H1 (cell line): ENCODE measurements around the gene TMX2. TPM values are rescaled to one million over a fixed set of nuclear protein-coding genes. Genes with fewer than 3 reads are reported as not detected.

Experiments
- CTCF ChIA-PET: fragments of 300-600 bp; sonication (Branson Sonifier 250); formaldehyde crosslinking; loops from one replicate; lab custom pipeline; 2021; ENCODE audit not compliant: partially characterized antibody; lab: Charles Lee
- POLR2A ChIA-PET: fragments of 300-600 bp; sonication (Branson Sonifier 250); formaldehyde crosslinking; loops from one replicate; lab custom pipeline; 2021; ENCODE audit warnings: inconsistent platforms; ENCODE audit not compliant: partially characterized antibody; lab: Charles Lee
- DNase-seq, 2 experiments: peaks; one replicate each; pipeline versions ENCODE4 v3.0.0 to v3.0.0-alpha.2; 2010 to 2022; ENCODE audit warnings: low spot score in 2 of 2, low read depth in 1 of 2, mixed read lengths in 1 of 2
- FAIRE-seq: peaks from 2 replicates; lab custom pipeline; 2011; peaks lifted over from hg19 to GRCh38; lab: Jason Lieb, UNC
- H2AFZ ChIP-seq: 2 replicates; pipeline ENCODE4 v1.8.1; 2012; ENCODE audit warnings: low read length, inconsistent platforms
- H2AK5ac ChIP-seq: 2 replicates; pipeline ENCODE4 v1.6.1; 2013; ENCODE audit warnings: low read depth, low read length
- H2BK120ac ChIP-seq: replicated peaks from 2 replicates; pipeline ENCODE3; 2013; ENCODE audit warnings: low read depth, low read length, inconsistent platforms
- H2BK12ac ChIP-seq: 2 replicates; pipeline ENCODE4 v1.6.1; 2013; ENCODE audit warnings: low read depth, low read length
- H2BK15ac ChIP-seq: 2 replicates; pipeline ENCODE4 v1.6.1; 2013; ENCODE audit warnings: low read length
- H2BK20ac ChIP-seq: 2 replicates; pipeline ENCODE4 v1.6.1; 2013; ENCODE audit warnings: low read length
- H2BK5ac ChIP-seq: 2 replicates; pipeline ENCODE4 v1.6.1; 2013; ENCODE audit warnings: low read depth, low read length
- H3K14ac ChIP-seq: 2 replicates; pipeline ENCODE4 v1.6.1; 2013; ENCODE audit warnings: inconsistent platforms; ENCODE audit not compliant: insufficient read length
- H3K18ac ChIP-seq: 2 replicates; pipeline ENCODE4 v1.6.1; 2013; ENCODE audit warnings: low read length; ENCODE audit errors: extremely low read depth
- H3K23ac ChIP-seq: 2 replicates; pipeline ENCODE4 v1.6.1; 2013; ENCODE audit warnings: inconsistent platforms; ENCODE audit not compliant: insufficient read length
- H3K23me2 ChIP-seq: 2 replicates; pipeline ENCODE4 v1.6.1; 2013; ENCODE audit warnings: low read depth, low read length
- H3K27ac ChIP-seq: 2 replicates; pipeline ENCODE4 v1.6.1; 2011; ENCODE audit warnings: low read depth, low read length, inconsistent platforms
- H3K27me3 ChIP-seq, 4 experiments: replicated peaks in 1 of 4; 1 replicate in 1 of 4; 2 replicates in 3 of 4; pipeline versions ENCODE4 v1.6.1 to v1.8.1; 2011 to 2013; ENCODE audit warnings: low read length in 3 of 4, mild to moderate bottlenecking in 3 of 4, inconsistent platforms in 2 of 4, mixed read lengths in 2 of 4, moderate library complexity in 1 of 4; ENCODE audit not compliant: control insufficient read depth in 3 of 4, insufficient read depth in 3 of 4; ENCODE audit errors: extremely low read depth in 1 of 4
- H3K36me3 ChIP-seq, 4 experiments: 2 replicates each; pipeline versions ENCODE4 v1.6.1 to v1.8.1; 2011 to 2013; ENCODE audit warnings: mild to moderate bottlenecking in 4 of 4, low read length in 3 of 4, moderate library complexity in 2 of 4, control low read depth in 1 of 4, inconsistent platforms in 1 of 4; ENCODE audit not compliant: insufficient read depth in 4 of 4, control insufficient read depth in 2 of 4
- H3K4ac ChIP-seq: replicated peaks from 2 replicates; pipeline ENCODE3; 2013; ENCODE audit warnings: low read length, low read depth, mixed read lengths, inconsistent platforms; ENCODE audit not compliant: insufficient read length
- H3K4me1 ChIP-seq, 4 experiments: replicated peaks in 1 of 4; 1 replicate in 1 of 4; 2 replicates in 3 of 4; pipeline versions ENCODE4 v1.6.1 to v1.8.1; 2011 to 2013; ENCODE audit warnings: low read length in 3 of 4, inconsistent platforms in 2 of 4, mixed read lengths in 1 of 4; ENCODE audit not compliant: insufficient read depth in 4 of 4, control insufficient read depth in 3 of 4
- H3K4me2 ChIP-seq, 2 experiments: 2 replicates each; pipeline versions ENCODE4 v1.6.1 to v1.8.1; 2011 to 2013; ENCODE audit warnings: low read depth in 2 of 2, low read length in 2 of 2, control low read depth in 1 of 2, inconsistent platforms in 1 of 2, mild to moderate bottlenecking in 1 of 2; ENCODE audit not compliant: insufficient read depth in 1 of 2
- H3K4me3 ChIP-seq, 4 experiments: fragments of 200-600, 300-600 bp in 1 of 4; sonication (generic), shearing (Covaris generic), sonication (Bioruptor Twin) in 1 of 4; 2 replicates each; pipeline versions ENCODE4 v1.5.1 to v1.8.1; 2011 to 2016; ENCODE audit warnings: low read length in 4 of 4, low read depth in 3 of 4, control low read depth in 2 of 4, inconsistent platforms in 2 of 4, mild to moderate bottlenecking in 2 of 4, mixed read lengths in 1 of 4, moderate library complexity in 1 of 4; ENCODE audit not compliant: insufficient read depth in 2 of 4; ENCODE audit errors: extremely low read depth in 1 of 4
- H3K56ac ChIP-seq: replicated peaks from 2 replicates; pipeline ENCODE3; 2013; ENCODE audit warnings: low read depth, mild to moderate bottlenecking, mixed read lengths, low read length, inconsistent platforms; ENCODE audit not compliant: insufficient read length
- H3K79me1 ChIP-seq: 2 replicates; pipeline ENCODE4 v1.6.1; 2013; ENCODE audit warnings: low read depth, low read length, control low read depth
- H3K79me2 ChIP-seq, 2 experiments: 2 replicates each; pipeline versions ENCODE4 v1.6.1 to v1.8.1; 2012 to 2013; ENCODE audit warnings: low read length in 2 of 2, mild to moderate bottlenecking in 2 of 2, inconsistent platforms in 1 of 2; ENCODE audit not compliant: insufficient read depth in 2 of 2, control insufficient read depth in 1 of 2
- H3K9ac ChIP-seq, 4 experiments: replicated peaks in 1 of 4; 1 replicate in 1 of 4; 2 replicates in 3 of 4; pipeline versions ENCODE4 v1.6.1 to v1.8.1; 2011 to 2013; ENCODE audit warnings: low read depth in 3 of 4, low read length in 3 of 4, control low read depth in 2 of 4, mild to moderate bottlenecking in 2 of 4, moderate library complexity in 2 of 4, inconsistent platforms in 1 of 4; ENCODE audit errors: extremely low read depth in 1 of 4
- H3K9me3 ChIP-seq, 2 experiments: 2 replicates each; pipeline versions ENCODE4 v1.6.1 to v1.8.1; 2012 to 2013; ENCODE audit warnings: mild to moderate bottlenecking in 2 of 2, moderate library complexity in 2 of 2, control low read depth in 1 of 2, inconsistent platforms in 1 of 2, low read depth in 1 of 2, low read length in 1 of 2, mixed read lengths in 1 of 2; ENCODE audit not compliant: insufficient read depth in 2 of 2
- H4K20me1 ChIP-seq, 2 experiments: replicated peaks in 1 of 2; 2 replicates each; pipeline versions ENCODE3 to v1.8.1; 2011 to 2013; ENCODE audit warnings: inconsistent platforms in 2 of 2, low read length in 2 of 2, mild to moderate bottlenecking in 1 of 2; ENCODE audit not compliant: insufficient read depth in 2 of 2, control insufficient read depth in 1 of 2
- H4K5ac ChIP-seq: 2 replicates; pipeline ENCODE4 v1.6.1; 2013; ENCODE audit warnings: low read length, low read depth, mixed read lengths, inconsistent platforms; ENCODE audit not compliant: insufficient read length
- H4K8ac ChIP-seq: 2 replicates; pipeline ENCODE4 v1.8.0; 2013; ENCODE audit warnings: mild to moderate bottlenecking, moderate library complexity, low read length, inconsistent platforms; ENCODE audit not compliant: insufficient read depth; ENCODE audit errors: extremely low read depth
- H4K91ac ChIP-seq: replicated peaks from 2 replicates; pipeline ENCODE3; 2013; ENCODE audit warnings: low read length, mixed read lengths, inconsistent platforms; ENCODE audit not compliant: insufficient read length
- CBX5 ChIP-seq: fragments of 300-800, 300-1000 bp; sonication (generic); IDR thresholded peaks from 2 replicates; pipeline ENCODE4 v1.7.1; 2016; ENCODE audit warnings: antibody characterized with exemption, low read length, low read depth
- EGR1 ChIP-seq: IDR thresholded peaks from 2 replicates; pipeline ENCODE4 v1.6.1; 2011; ENCODE audit warnings: low read depth, low read length, borderline replicate concordance
- EZH2 ChIP-seq: fragments of 200-600 bp; sonication (generic); IDR thresholded peaks from 2 replicates; pipeline ENCODE4 v1.7.1; 2012; ENCODE audit warnings: low read depth, mild to moderate bottlenecking, moderate library complexity, low read length, inconsistent platforms; ENCODE audit not compliant: severe bottlenecking
- POLR2A ChIP-seq, 2 experiments: IDR thresholded peaks; 1 replicate in 1 of 2; 2 replicates in 1 of 2; pipeline ENCODE4 v1.6.1; 2011; ENCODE audit warnings: low read depth in 2 of 2, low read length in 2 of 2, mild to moderate bottlenecking in 2 of 2; ENCODE audit errors: control extremely low read depth in 1 of 2
- POLR2AphosphoS5 ChIP-seq: IDR thresholded peaks from 2 replicates; pipeline ENCODE4 v1.6.1; 2011; ENCODE audit warnings: low read depth, low read length
- SIX5 ChIP-seq: IDR thresholded peaks from 2 replicates; pipeline ENCODE4 v1.6.1; 2011; ENCODE audit warnings: mild to moderate bottlenecking, low read depth, low read length
- TEAD4 ChIP-seq: IDR thresholded peaks from 2 replicates; pipeline ENCODE4 v1.6.1; 2012; ENCODE audit warnings: low read depth, low read length, inconsistent platforms, mixed read lengths
- WGBS, 2 experiments: shearing (Covaris generic) in 1 of 2; methylation state at CpG; one replicate each; pipeline versions ENCODE4 v1.1.6 to v1.1.7; 2013 to 2015; ENCODE audit warnings: low lambda C conversion rate in 2 of 2, mixed read lengths in 2 of 2, inconsistent platforms in 1 of 2, low coverage in 1 of 2, missing lambda C conversion rate in 1 of 2; ENCODE audit not compliant: insufficient replicate concordance in 2 of 2, insufficient coverage in 1 of 2, insufficient read length in 1 of 2; ENCODE audit errors: extremely low coverage in 1 of 2, missing lambda C conversion rate in 1 of 2; 5-methylcytosine and 5-hydroxymethylcytosine counted together
- polyA plus RNA-seq, 7 experiments: library from polyadenylated mRNA; depleted of rRNA in 3 of 7; stranded (reverse) in 5 of 7; unstranded in 2 of 7; fragments of >200 nt in 5 of 7; fragments of 200-250 nt in 2 of 7; gene quantifications; 1 replicate in 5 of 7; 2 replicates in 1 of 7; 4 replicates in 1 of 7; pipeline versions ENCODE4 v1.2.1 to v1.2.3, GENCODE V29; 2011 to 2013; ENCODE audit warnings: missing spikeins in 2 of 7, mixed read lengths in 2 of 7
- total RNA-seq: library from RNA; stranded (reverse); fragmentation: NEBNext Ultra II Directional; extraction: Animal tissue kit (Norgen Biotek cat#: 25700); gene quantifications from 2 replicates; pipeline ENCODE4 v1.2.1, GENCODE V29; 2021
- TF ChIP-seq, protein P1 (sequence below): IDR thresholded peaks from 2 replicates; pipeline ENCODE4 v1.6.1; 2011; ENCODE audit warnings: low read depth, mild to moderate bottlenecking, low read length; ENCODE audit not compliant: insufficient read depth
- TF ChIP-seq, protein P2 (sequence below): IDR thresholded peaks from 2 replicates; pipeline ENCODE4 v1.6.1; 2012; ENCODE audit warnings: inconsistent platforms

TMX2 gene
- total and polyA plus RNA-seq, 2 of the 8 experiments (the other 6 are each of a cell fraction or from before 2014, with no cell fraction given), result 70.4 to 100.0 TPM

DNA sequence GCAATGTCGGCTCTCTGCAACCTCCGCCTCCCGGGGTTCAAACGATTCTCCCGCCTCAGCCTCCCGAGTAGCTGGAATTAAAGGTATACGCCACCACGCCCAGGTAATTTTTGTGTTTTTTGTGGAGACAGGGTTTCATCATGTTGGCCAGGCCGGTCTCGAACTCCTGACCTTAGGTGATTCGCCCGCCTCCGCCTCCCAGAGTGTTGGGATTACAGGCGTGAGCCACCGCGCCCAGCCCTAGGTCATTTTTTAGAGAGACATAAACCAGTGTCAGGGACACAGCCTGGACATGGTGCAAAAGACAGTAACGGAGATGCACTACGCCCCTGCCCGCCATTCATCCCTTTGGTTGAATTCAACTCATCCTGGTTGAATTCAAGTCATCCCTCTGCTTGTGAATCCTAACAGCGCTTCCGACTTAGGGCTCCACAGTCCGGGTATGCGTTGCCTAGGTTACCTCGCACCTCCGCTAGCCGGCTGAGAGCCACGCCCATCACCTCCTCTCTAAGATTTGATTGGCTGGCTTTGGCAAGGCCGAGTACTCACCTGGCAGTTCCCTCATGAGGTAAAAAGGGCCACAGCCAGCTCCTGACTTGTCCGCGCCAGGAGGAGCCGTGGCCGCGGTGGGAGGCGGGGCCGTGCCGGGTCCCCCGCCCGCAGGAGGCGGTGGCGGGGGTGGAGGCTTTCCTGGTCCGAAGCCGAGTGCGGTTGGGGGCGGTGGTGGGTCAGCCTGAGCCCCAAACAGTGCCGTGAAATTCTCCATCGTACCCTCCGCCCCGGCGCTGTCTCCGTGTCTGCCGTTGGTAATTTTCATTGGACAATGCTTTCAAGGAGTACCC is 758 bp upstream of the TMX2 start, which contains the start of gene MED19:
TSS of gene MED19 (minus strand) at position 802 of the 842 bp plus-strand sequence. CDS start at position 766, 36 bp downstream.
- Histone ChIP-seq H3K18ac (peak within 1 kb of the TSS; percentile 82), H4K91ac (peak within 1 kb of the TSS; percentile 94), H4K5ac (peak within 1 kb of the TSS; percentile 82), H3K9ac (peak within 1 kb of the TSS; percentile 83 to 97 (median 94)), H4K20me1 (peaks cover 0 to 5% of the 10 kb centered on the region in 2 experiments), H2BK5ac (peak within 1 kb of the TSS; percentile 94), H3K56ac (peak within 1 kb of the TSS; percentile 73), H3K79me2 (peaks cover 22 to 45% of the 10 kb centered on the region in 2 experiments), H3K4ac (peak within 1 kb of the TSS; percentile 73), H2AK5ac (peak within 1 kb of the TSS; percentile 29; the same call in 1 of the 2 replicates), H3K4me2 (peak within 1 kb of the TSS; percentile 60 to 75), H2AFZ (peak within 1 kb of the TSS; percentile 51), H3K23ac (no peak within 1 kb of the TSS), H3K27ac (peak within 1 kb of the TSS; percentile 94), H2BK120ac (no peak within 1 kb of the TSS), H2BK15ac (0 out of 2 replicates have a peak within 1 kb of the TSS, but pooled peaks have one; percentile 13), H3K23me2 (peaks cover 9% of the 10 kb centered on the region), H3K4me1 (peaks cover 0 to 4% (median 0%) of the 10 kb centered on the region in 4 experiments; a peak in 1 of 7 replicates), H3K36me3 (peaks cover 0 to under 1% (median 0%) of the 10 kb centered on the region in 4 experiments; a peak in 1 of 8 replicates), H3K14ac (no peak within 1 kb of the TSS), H4K8ac (peak within 1 kb of the TSS; percentile 98; the same call in 1 of the 2 replicates), H3K27me3 (no peaks in the 10 kb centered on the region), H3K4me3 (peak within 1 kb of the TSS; percentile 91 to 100 (median 98)), H2BK12ac (peak within 1 kb of the TSS; percentile 64; the same call in 1 of the 2 replicates), H2BK20ac (no peak within 1 kb of the TSS), H3K79me1 (peaks cover 2% of the 10 kb centered on the region; the same call in 1 of the 2 replicates), H3K9me3 (no peaks in the 10 kb centered on the region; a peak in 1 of 4 replicates)
- ChIA-PET CTCF (interaction anchor here (0.7 to 2.2 kb wide), 2 partner anchors 89 to 237 kb away, joined by 3 to 7 read pairs; no protein-coding TSS in a partner anchor), POLR2A (interaction anchor here (0.6 to 4.3 kb wide), 29 partner anchors 9 to 283 kb away, joined by 3 to 27 read pairs (median 3); partner anchors contain the start of genes SELENOH and SMTNL1)
- peak; percentile 24 for FAIRE-seq
- WGBS, 2 experiments, result 14% methylated on average over 51 of the region's 51 CpGs; no CpG with 5 or more reads in 1 of the 2 experiments
- peak; percentile 84 to 92 for DNase-seq
- TF ChIP-seq EGR1, result no peak
- TF ChIP-seq, protein P1, sequence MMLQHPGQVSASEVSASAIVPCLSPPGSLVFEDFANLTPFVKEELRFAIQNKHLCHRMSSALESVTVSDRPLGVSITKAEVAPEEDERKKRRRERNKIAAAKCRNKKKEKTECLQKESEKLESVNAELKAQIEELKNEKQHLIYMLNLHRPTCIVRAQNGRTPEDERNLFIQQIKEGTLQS, result no peak
- peak in 1 of 2 experiments; percentile 89; a peak in 2 of 3 replicates for TF ChIP-seq POLR2A (IDR thresholded peaks at IDR 0.05; ENCODE audit: control extremely low read depth in 1 of 2, low read depth in 2 of 2, low read length in 2 of 2)
- TF ChIP-seq, protein P2, sequence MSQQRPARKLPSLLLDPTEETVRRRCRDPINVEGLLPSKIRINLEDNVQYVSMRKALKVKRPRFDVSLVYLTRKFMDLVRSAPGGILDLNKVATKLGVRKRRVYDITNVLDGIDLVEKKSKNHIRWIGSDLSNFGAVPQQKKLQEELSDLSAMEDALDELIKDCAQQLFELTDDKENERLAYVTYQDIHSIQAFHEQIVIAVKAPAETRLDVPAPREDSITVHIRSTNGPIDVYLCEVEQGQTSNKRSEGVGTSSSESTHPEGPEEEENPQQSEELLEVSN, result no peak
- TF ChIP-seq CBX5, result no peak
- TF ChIP-seq TEAD4, result peak; percentile 50; the same call in 1 of the 2 replicates
- TF ChIP-seq SIX5, result no peak
- TF ChIP-seq EZH2, result no peak
- TF ChIP-seq POLR2AphosphoS5, result peak; percentile 76
